ENCODE data around the gene PIM2.

Gene PIM2

DNA sequence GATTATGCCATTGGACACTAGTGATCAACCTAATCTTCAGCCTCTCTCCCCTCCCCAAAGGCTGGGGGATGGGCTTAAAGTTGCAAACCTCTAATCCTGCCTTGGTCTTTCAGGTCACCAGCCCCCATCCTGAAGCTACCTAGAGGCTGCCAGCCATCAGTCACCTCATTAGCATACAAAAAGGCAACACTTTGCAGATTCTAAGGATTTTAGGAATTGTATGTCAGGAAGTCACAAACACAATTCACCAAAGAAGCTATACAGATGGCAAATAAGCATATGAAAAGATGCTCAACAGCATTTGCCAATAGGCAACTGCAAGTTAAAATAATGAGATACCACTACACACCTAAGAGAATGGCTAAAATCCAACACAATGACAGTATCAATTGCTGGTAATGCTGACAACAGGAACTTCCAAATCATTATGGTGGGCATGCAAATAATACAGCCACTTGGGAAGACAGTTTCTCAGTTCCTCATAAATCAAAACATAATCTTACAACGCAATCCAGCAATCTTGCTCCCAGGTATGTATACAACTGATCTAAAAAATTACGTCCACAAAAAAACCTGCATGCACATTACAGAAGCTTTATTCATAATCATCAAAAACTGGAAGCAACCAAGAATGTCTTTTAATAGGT, 9.0 kb upstream of the PIM2 start:
- Histone ChIP-seq H3K9me2 (replicated peaks; ENCODE audit: insufficient read depth, low read length) (no peaks in the 10 kb centered on the region), H3F3A (ENCODE audit: insufficient read depth) (no peaks in the 10 kb centered on the region), H3K4me2 (ENCODE audit: low read depth, low read length, poor library complexity, severe bottlenecking) (no peak overlapping the region), H3K9ac (ENCODE audit: low read length) (no peak overlapping the region), H3K79me2 (ENCODE audit: insufficient read depth, low read length) (no peaks in the 10 kb centered on the region), H2AFZ (ENCODE audit: low read depth, low read length, severe bottlenecking) (no peak overlapping the region), H3K27ac (ENCODE audit: low read depth, low read length) (no peak overlapping the region), H4K20me1 (ENCODE audit: low read depth, low read length) (no peaks in the 10 kb centered on the region), H3K9me3 (ENCODE audit: insufficient read depth, low read length) (no peaks in the 10 kb centered on the region), H3K27me3 (ENCODE audit: low read length) (no peaks in the 10 kb centered on the region), H3K36me3 (ENCODE audit: low read length) (no peaks in the 10 kb centered on the region), H3K4me3 (ENCODE audit: insufficient read depth, low read length, poor library complexity, severe bottlenecking) (no peak overlapping the region)
- TF ChIP-seq, protein P1, sequence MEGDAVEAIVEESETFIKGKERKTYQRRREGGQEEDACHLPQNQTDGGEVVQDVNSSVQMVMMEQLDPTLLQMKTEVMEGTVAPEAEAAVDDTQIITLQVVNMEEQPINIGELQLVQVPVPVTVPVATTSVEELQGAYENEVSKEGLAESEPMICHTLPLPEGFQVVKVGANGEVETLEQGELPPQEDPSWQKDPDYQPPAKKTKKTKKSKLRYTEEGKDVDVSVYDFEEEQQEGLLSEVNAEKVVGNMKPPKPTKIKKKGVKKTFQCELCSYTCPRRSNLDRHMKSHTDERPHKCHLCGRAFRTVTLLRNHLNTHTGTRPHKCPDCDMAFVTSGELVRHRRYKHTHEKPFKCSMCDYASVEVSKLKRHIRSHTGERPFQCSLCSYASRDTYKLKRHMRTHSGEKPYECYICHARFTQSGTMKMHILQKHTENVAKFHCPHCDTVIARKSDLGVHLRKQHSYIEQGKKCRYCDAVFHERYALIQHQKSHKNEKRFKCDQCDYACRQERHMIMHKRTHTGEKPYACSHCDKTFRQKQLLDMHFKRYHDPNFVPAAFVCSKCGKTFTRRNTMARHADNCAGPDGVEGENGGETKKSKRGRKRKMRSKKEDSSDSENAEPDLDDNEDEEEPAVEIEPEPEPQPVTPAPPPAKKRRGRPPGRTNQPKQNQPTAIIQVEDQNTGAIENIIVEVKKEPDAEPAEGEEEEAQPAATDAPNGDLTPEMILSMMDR (IDR thresholded peaks at IDR 0.05; ENCODE audit: insufficient read depth, low read length, poor library complexity, severe bottlenecking) = no peak
- TF ChIP-seq EZH2phosphoT487 (conservative IDR thresholded peaks at IDR 0.05; ENCODE audit: low read length) = no peak

- Histone ChIP-seq H3K9me2 (replicated peaks; ENCODE audit: insufficient read depth, low read length) (no peaks in the 10 kb centered on the region), H4K20me1 (ENCODE audit: low read depth, low read length) (no peaks in the 10 kb centered on the region), H3K36me3 (ENCODE audit: low read length) (no peaks in the 10 kb centered on the region), H3K4me3 (ENCODE audit: insufficient read depth, low read length, poor library complexity, severe bottlenecking) (no peak overlapping the region), H3K27me3 (ENCODE audit: low read length) (no peaks in the 10 kb centered on the region), H3K4me2 (ENCODE audit: low read depth, low read length, poor library complexity, severe bottlenecking) (no peak overlapping the region), H3K79me2 (ENCODE audit: insufficient read depth, low read length) (no peaks in the 10 kb centered on the region), H2AFZ (ENCODE audit: low read depth, low read length, severe bottlenecking) (no peak overlapping the region), H3K9me3 (ENCODE audit: insufficient read depth, low read length) (no peaks in the 10 kb centered on the region), H3F3A (ENCODE audit: insufficient read depth) (no peaks in the 10 kb centered on the region), H3K9ac (ENCODE audit: low read length) (no peak overlapping the region), H3K27ac (ENCODE audit: low read depth, low read length) (no peak overlapping the region)
- TF ChIP-seq EZH2phosphoT487 (conservative IDR thresholded peaks at IDR 0.05; ENCODE audit: low read length) = no peak
- TF ChIP-seq, protein P1 (IDR thresholded peaks at IDR 0.05; ENCODE audit: insufficient read depth, low read length, poor library complexity, severe bottlenecking) = no peak
These were observed 8.3 kb upstream of the PIM2 start for GRCh38 chrX:48927123-48927522.

GRCh38 chrX:48924270-48924669, 5.4 kb upstream of the PIM2 start:
- Histone ChIP-seq H2AFZ (ENCODE audit: low read depth, low read length, severe bottlenecking) (no peak overlapping the region), H3F3A (ENCODE audit: insufficient read depth) (peaks cover 14% of the 10 kb centered on the region), H3K9me2 (replicated peaks; ENCODE audit: insufficient read depth, low read length) (no peaks in the 10 kb centered on the region), H3K4me2 (ENCODE audit: low read depth, low read length, poor library complexity, severe bottlenecking) (no peak overlapping the region), H3K9me3 (ENCODE audit: insufficient read depth, low read length) (no peaks in the 10 kb centered on the region), H3K79me2 (ENCODE audit: insufficient read depth, low read length) (no peaks in the 10 kb centered on the region), H3K27me3 (ENCODE audit: low read length) (no peaks in the 10 kb centered on the region), H3K9ac (ENCODE audit: low read length) (no peak overlapping the region), H4K20me1 (ENCODE audit: low read depth, low read length) (no peaks in the 10 kb centered on the region), H3K4me3 (ENCODE audit: insufficient read depth, low read length, poor library complexity, severe bottlenecking) (no peak overlapping the region), H3K27ac (ENCODE audit: low read depth, low read length) (no peak overlapping the region), H3K36me3 (ENCODE audit: low read length) (no peaks in the 10 kb centered on the region)
- TF ChIP-seq, protein P1 (IDR thresholded peaks at IDR 0.05; ENCODE audit: insufficient read depth, low read length, poor library complexity, severe bottlenecking) = no peak
- no peak for TF ChIP-seq EZH2phosphoT487 (conservative IDR thresholded peaks at IDR 0.05; ENCODE audit: low read length)

All from SU-DHL-6 (cell line).